Measurements from ENCODE around the gene HOMEZ. TPM values are rescaled to one million over a fixed set of nuclear protein-coding genes. Genes with fewer than 3 reads are reported as not detected.
"Not testable (repeated sequence)": the region's sequence is repeated elsewhere in the genome, so short reads cannot be mapped to it uniquely, and the experiment has no call there.

HOMEZ gene
- total RNA-seq, 2 donors from 2014 or later: 23.8 to 32.0 TPM

DNA sequence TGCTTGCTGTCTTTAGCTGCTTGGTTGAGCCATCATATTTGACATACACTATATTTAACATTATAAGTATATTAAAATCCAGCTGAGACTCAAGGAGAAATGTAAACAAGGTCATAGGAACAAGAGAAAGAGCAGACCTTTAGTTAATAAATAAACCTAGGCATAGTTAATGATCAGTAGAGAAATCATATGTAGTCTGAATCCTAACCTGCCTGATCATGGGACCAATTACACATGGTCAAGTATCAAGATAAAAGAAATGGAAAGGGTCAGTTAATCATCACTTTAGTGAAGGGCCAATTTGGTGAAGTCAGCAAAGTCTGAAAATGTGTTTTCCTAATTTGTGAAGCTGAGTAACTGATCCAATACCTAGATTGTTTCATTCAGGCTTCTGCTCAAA, 40.6 kb downstream of the HOMEZ start:
- Mint-ChIP-seq H3K9me3 (no peaks in the 10 kb centered on the region), H3K27me3 (ENCODE audit: insufficient read depth) (no peaks in the 10 kb centered on the region), H3K4me1 (peaks cover 3% of the 10 kb centered on the region), H3K27ac (no peak overlapping the region), H3K36me3 (ENCODE audit: low read depth) (no peaks in the 10 kb centered on the region), H3K4me3 (no peak overlapping the region)
- Histone ChIP-seq H3K9me3 (ENCODE audit: control insufficient read depth, low read length) (no peaks in the 10 kb centered on the region), H3K36me3 (ENCODE audit: control insufficient read depth, insufficient read depth, low read length) (no peaks in the 10 kb centered on the region), H3K9ac (ENCODE audit: extremely low read depth, low read length, poor library complexity, severe bottlenecking) (no peak overlapping the region), H3K27ac (ENCODE audit: low read depth, low read length) (no peak overlapping the region), H3K4me1 (ENCODE audit: control insufficient read depth, insufficient read depth, low read length) (no peaks in the 10 kb centered on the region), H3K4me3 (ENCODE audit: low read length) (no peak overlapping the region), H3K27me3 (ENCODE audit: control insufficient read depth, insufficient read depth, low read length, poor library complexity, severe bottlenecking) (no peaks in the 10 kb centered on the region)
- no peak for TF ChIP-seq CTCF (conservative IDR thresholded peaks at IDR 0.05)
- no peak for DNase-seq

DNA sequence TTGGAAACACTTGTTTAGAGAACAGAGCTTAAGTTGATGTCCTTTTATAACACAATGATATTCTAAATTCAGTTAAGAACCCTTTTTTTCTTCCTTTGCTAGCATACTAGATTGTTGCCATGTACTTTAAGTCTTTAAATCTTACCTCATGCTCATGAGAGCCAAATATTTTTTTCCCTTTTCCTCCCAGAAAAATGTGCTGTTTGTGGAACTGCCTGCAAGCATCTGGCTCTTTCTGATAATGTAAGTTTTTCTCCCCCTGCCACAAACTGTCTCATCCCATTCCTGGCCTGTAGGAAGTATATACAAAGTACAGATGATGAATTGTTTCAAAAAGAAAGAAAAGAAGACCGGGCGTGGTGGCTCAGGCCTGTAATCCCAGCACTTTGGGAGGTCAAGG, 42.9 kb downstream of the HOMEZ start:
- Histone ChIP-seq H3K4me1 (ENCODE audit: control insufficient read depth, insufficient read depth, low read length) (no peaks in the 10 kb centered on the region), H3K9ac (ENCODE audit: extremely low read depth, low read length, poor library complexity, severe bottlenecking) (no peak overlapping the region), H3K27me3 (ENCODE audit: control insufficient read depth, insufficient read depth, low read length, poor library complexity, severe bottlenecking) (no peaks in the 10 kb centered on the region), H3K9me3 (ENCODE audit: control insufficient read depth, low read length) (no peaks in the 10 kb centered on the region), H3K36me3 (ENCODE audit: control insufficient read depth, insufficient read depth, low read length) (no peaks in the 10 kb centered on the region), H3K27ac (ENCODE audit: low read depth, low read length) (no peak overlapping the region), H3K4me3 (ENCODE audit: low read length) (no peak overlapping the region)
- Mint-ChIP-seq H3K27me3 (ENCODE audit: insufficient read depth) (no peaks in the 10 kb centered on the region), H3K36me3 (ENCODE audit: low read depth) (no peaks in the 10 kb centered on the region), H3K27ac (no peak overlapping the region), H3K4me1 (peaks cover 3% of the 10 kb centered on the region), H3K4me3 (no peak overlapping the region), H3K9me3 (no peaks in the 10 kb centered on the region)
- WGBS, 2 experiments (ENCODE audit: insufficient coverage in 1 of 2, insufficient read length in 1 of 2): 94 to 95% methylated on average over 2 of the region's 2 CpGs
- DNase-seq: no peak
- no peak for TF ChIP-seq CTCF (conservative IDR thresholded peaks at IDR 0.05)

DNA sequence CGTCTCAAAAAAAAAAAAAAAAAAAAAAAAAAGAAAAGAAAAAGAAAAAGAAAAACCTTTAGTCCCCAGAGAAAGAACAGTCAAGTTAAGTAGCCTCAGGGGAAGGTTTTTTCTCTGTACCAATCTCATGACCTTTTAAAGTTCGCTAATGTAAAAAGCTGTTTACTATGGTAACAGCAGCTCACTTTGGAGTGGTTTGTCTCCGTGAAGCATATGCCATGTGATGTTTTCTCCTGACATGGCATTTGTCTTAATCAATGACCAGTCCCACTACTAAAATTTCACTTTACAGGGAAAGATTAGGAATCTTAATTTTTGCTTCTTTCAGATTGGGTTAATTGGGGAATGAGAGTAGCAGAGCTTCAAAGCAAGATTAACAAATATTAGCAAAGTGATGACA, 43.9 kb downstream of the HOMEZ start:
- Mint-ChIP-seq H3K4me1 (peaks cover 3% of the 10 kb centered on the region), H3K27ac (no peak overlapping the region), H3K36me3 (ENCODE audit: low read depth) (no peaks in the 10 kb centered on the region), H3K27me3 (ENCODE audit: insufficient read depth) (no peaks in the 10 kb centered on the region), H3K9me3 (no peaks in the 10 kb centered on the region), H3K4me3 (no peak overlapping the region)
- H3K4me3 ChIP-seq (ENCODE audit: low read length): no peak overlapping the region
- no peak for TF ChIP-seq CTCF (conservative IDR thresholded peaks at IDR 0.05)
- DNase-seq: no peak
- no peaks in the 10 kb centered on the region for H3K4me1 ChIP-seq (ENCODE audit: control insufficient read depth, insufficient read depth, low read length)
- no peak overlapping the region for H3K27ac ChIP-seq (ENCODE audit: low read depth, low read length)
- WGBS, 2 experiments (ENCODE audit: insufficient coverage in 1 of 2, insufficient read length in 1 of 2): 78 to 100% methylated on average over 2 of the region's 3 CpGs
- no peaks in the 10 kb centered on the region for H3K9me3 ChIP-seq (ENCODE audit: control insufficient read depth, low read length)
- H3K36me3 ChIP-seq (ENCODE audit: control insufficient read depth, insufficient read depth, low read length): no peaks in the 10 kb centered on the region
- no peak overlapping the region for H3K9ac ChIP-seq (ENCODE audit: extremely low read depth, low read length, poor library complexity, severe bottlenecking)
- no peaks in the 10 kb centered on the region for H3K27me3 ChIP-seq (ENCODE audit: control insufficient read depth, insufficient read depth, low read length, poor library complexity, severe bottlenecking)

- H3K36me3 ChIP-seq (ENCODE audit: control insufficient read depth, insufficient read depth, low read length); H3K4me1 ChIP-seq (ENCODE audit: control insufficient read depth, insufficient read depth, low read length); H3K27me3 Mint-ChIP-seq (ENCODE audit: insufficient read depth); H3K27ac Mint-ChIP-seq; H3K4me3 ChIP-seq (ENCODE audit: low read length); H3K9ac ChIP-seq (ENCODE audit: extremely low read depth, low read length, poor library complexity, severe bottlenecking); H3K9me3 ChIP-seq (ENCODE audit: control insufficient read depth, low read length); H3K4me3 Mint-ChIP-seq; H3K36me3 Mint-ChIP-seq (ENCODE audit: low read depth); H3K4me1 Mint-ChIP-seq; H3K27me3 ChIP-seq (ENCODE audit: control insufficient read depth, insufficient read depth, low read length, poor library complexity, severe bottlenecking); DNase-seq; H3K27ac ChIP-seq (ENCODE audit: low read depth, low read length); H3K9me3 Mint-ChIP-seq: not testable (repeated sequence)
- 91 to 96% methylated on average over 5 to 7 of the region's 7 CpGs for WGBS, 2 experiments (ENCODE audit: insufficient coverage in 1 of 2, insufficient read length in 1 of 2)
These were observed 44.7 kb downstream of the HOMEZ start for GRCh38 chr14:23241061-23241715.

Measured in endodermal cell (in vitro differentiated cells).